Fibroblast of lung (primary cell): ENCODE results near the gene TIMP2. TPM values are rescaled to one million over a fixed set of nuclear protein-coding genes. Genes with fewer than 3 reads are reported as not detected.

Experiments
- DNase-seq, 2 donors: peaks; one replicate each; pipeline versions ENCODE4 v3.0.0 to v3.0.0-alpha.2; 2010; ENCODE audit warnings: low read depth in 2 of 2
- H2AFZ ChIP-seq: 2 replicates; pipeline ENCODE4 v1.5.1; 2012; ENCODE audit warnings: low read length, control low read depth, inconsistent platforms
- H3K27ac ChIP-seq: 2 replicates; pipeline ENCODE4 v1.5.1; 2011; ENCODE audit warnings: low read length, control low read depth; ENCODE audit not compliant: insufficient read depth
- H3K27me3 ChIP-seq: 2 replicates; pipeline ENCODE4 v1.5.1; 2011; ENCODE audit warnings: mild to moderate bottlenecking, low read length; ENCODE audit not compliant: control insufficient read depth, insufficient read depth
- H3K36me3 ChIP-seq: 2 replicates; pipeline ENCODE4 v1.5.1; 2011; ENCODE audit warnings: low read length; ENCODE audit not compliant: control insufficient read depth, insufficient read depth
- H3K4me1 ChIP-seq: 2 replicates; pipeline ENCODE4 v1.5.1; 2011; ENCODE audit warnings: low read length; ENCODE audit not compliant: control insufficient read depth, insufficient read depth; ENCODE audit errors: extremely low read depth
- H3K4me2 ChIP-seq: 2 replicates; pipeline ENCODE4 v1.5.1; 2011; ENCODE audit warnings: low read length, control low read depth; ENCODE audit not compliant: insufficient read depth; ENCODE audit errors: extremely low read depth
- H3K4me3 ChIP-seq, 4 experiments: fragments of 200-600 bp in 1 of 4; sonication (generic) in 1 of 4; replicated peaks in 1 of 4; 2 replicates each; pipeline ENCODE4 v1.5.1; 2011 to 2016; ENCODE audit warnings: low read length in 4 of 4, low read depth in 3 of 4, mild to moderate bottlenecking in 3 of 4, control low read depth in 2 of 4, inconsistent platforms in 1 of 4, mixed read lengths in 1 of 4; ENCODE audit not compliant: insufficient read depth in 1 of 4; ENCODE audit errors: control extremely low read depth in 1 of 4
- H3K79me2 ChIP-seq: 2 replicates; pipeline ENCODE4 v1.5.1; 2012; ENCODE audit warnings: mild to moderate bottlenecking, low read length, inconsistent platforms; ENCODE audit not compliant: control insufficient read depth, insufficient read depth
- H3K9ac ChIP-seq: 2 replicates; pipeline ENCODE4 v1.5.1; 2011; ENCODE audit warnings: mild to moderate bottlenecking, low read length, control low read depth; ENCODE audit not compliant: insufficient read depth
- H3K9me3 ChIP-seq: 2 replicates; pipeline ENCODE4 v1.5.1; 2012; ENCODE audit warnings: low read depth, low read length; ENCODE audit not compliant: control insufficient read depth, insufficient read depth
- H4K20me1 ChIP-seq: 2 replicates; pipeline ENCODE4 v1.5.1; 2011; ENCODE audit warnings: low read length; ENCODE audit not compliant: control insufficient read depth, insufficient read depth; ENCODE audit errors: extremely low read depth
- EZH2 ChIP-seq: IDR thresholded peaks from 2 replicates; pipeline ENCODE4 v1.5.1; 2012; ENCODE audit warnings: low read length, control low read depth, mild to moderate bottlenecking; ENCODE audit errors: missing control alignments
- polyA plus RNA-seq, 2 donors: library from polyadenylated mRNA; depleted of rRNA in 1 of 2; stranded (reverse) in 1 of 2; unstranded in 1 of 2; fragments of >200 nt; gene quantifications; 2 replicates each; pipeline ENCODE4 v1.2.1, GENCODE V29; 2011 to 2012; ENCODE audit warnings: missing spikeins in 1 of 2
- total RNA-seq: library from RNA; depleted of rRNA; stranded (reverse); fragments of >200 nt; gene quantifications from 2 replicates; pipeline ENCODE4 v1.2.1, GENCODE V29; 2014
- TF ChIP-seq, protein P1 (sequence below), 2 donors: IDR thresholded peaks in 1 of 2; conservative IDR thresholded peaks in 1 of 2; 1 replicate in 1 of 2; 2 replicates in 1 of 2; pipeline ENCODE4 v1.5.1; 2011 to 2012; ENCODE audit warnings: low read length in 2 of 2, control low read depth in 1 of 2, inconsistent platforms in 1 of 2, low read depth in 1 of 2, mild to moderate bottlenecking in 1 of 2

The TIMP2 gene
- total and polyA plus RNA-seq, 2 donors (not counting 1 experiment from before 2014, with no cell fraction given), result 155 to 745 TPM

- Histone ChIP-seq H3K36me3 (peaks cover 37% of the 10 kb centered on the region), H3K27ac (no peak overlapping the region), H3K9ac (no peak overlapping the region), H3K79me2 (peaks cover 20% of the 10 kb centered on the region), H3K4me2 (no peak overlapping the region), H3K4me3 (no peak overlapping the region), H3K4me1 (no peaks in the 10 kb centered on the region), H3K27me3 (no peaks in the 10 kb centered on the region), H2AFZ (no peak overlapping the region), H3K9me3 (no peaks in the 10 kb centered on the region), H4K20me1 (no peaks in the 10 kb centered on the region)
- TF ChIP-seq, protein P1, sequence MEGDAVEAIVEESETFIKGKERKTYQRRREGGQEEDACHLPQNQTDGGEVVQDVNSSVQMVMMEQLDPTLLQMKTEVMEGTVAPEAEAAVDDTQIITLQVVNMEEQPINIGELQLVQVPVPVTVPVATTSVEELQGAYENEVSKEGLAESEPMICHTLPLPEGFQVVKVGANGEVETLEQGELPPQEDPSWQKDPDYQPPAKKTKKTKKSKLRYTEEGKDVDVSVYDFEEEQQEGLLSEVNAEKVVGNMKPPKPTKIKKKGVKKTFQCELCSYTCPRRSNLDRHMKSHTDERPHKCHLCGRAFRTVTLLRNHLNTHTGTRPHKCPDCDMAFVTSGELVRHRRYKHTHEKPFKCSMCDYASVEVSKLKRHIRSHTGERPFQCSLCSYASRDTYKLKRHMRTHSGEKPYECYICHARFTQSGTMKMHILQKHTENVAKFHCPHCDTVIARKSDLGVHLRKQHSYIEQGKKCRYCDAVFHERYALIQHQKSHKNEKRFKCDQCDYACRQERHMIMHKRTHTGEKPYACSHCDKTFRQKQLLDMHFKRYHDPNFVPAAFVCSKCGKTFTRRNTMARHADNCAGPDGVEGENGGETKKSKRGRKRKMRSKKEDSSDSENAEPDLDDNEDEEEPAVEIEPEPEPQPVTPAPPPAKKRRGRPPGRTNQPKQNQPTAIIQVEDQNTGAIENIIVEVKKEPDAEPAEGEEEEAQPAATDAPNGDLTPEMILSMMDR (conservative IDR thresholded peaks at IDR 0.05 in 1 of 2, IDR thresholded peaks at IDR 0.05 in 1 of 2; ENCODE audit: low read depth in 1 of 2, low read length in 2 of 2), result peak; percentile 41 to 58
- TF ChIP-seq EZH2, result no peak
- peak; percentile 56 to 66 for DNase-seq
These were observed 96.6 kb downstream of the TIMP2 start for GRCh38 chr17:78828470-78829185.

GRCh38 chr17:78826836-78827509, 98.2 kb downstream of the TIMP2 start:
- H3K79me2 ChIP-seq, result peaks cover 17% of the 10 kb centered on the region
- no peak for DNase-seq

GRCh38 chr17:78826421-78826820, 98.8 kb downstream of the TIMP2 start:
- Histone ChIP-seq H2AFZ (no peak overlapping the region), H3K27ac (peak overlapping the region; percentile 14), H3K27me3 (no peaks in the 10 kb centered on the region), H3K9me3 (no peaks in the 10 kb centered on the region), H3K4me3 (no peak overlapping the region), H3K9ac (no peak overlapping the region), H3K4me2 (no peak overlapping the region), H4K20me1 (no peaks in the 10 kb centered on the region), H3K4me1 (peaks cover 8% of the 10 kb centered on the region), H3K36me3 (peaks cover 37% of the 10 kb centered on the region), H3K79me2 (peaks cover 19% of the 10 kb centered on the region)
- TF ChIP-seq, protein P1 (conservative IDR thresholded peaks at IDR 0.05 in 1 of 2, IDR thresholded peaks at IDR 0.05 in 1 of 2; ENCODE audit: low read depth in 1 of 2, low read length in 2 of 2), result no peak
- DNase-seq, result peak in 1 of 2 donors; percentile 37

More at GRCh38 chr17:78826836-78827509, 98.2 kb downstream of the TIMP2 start:
- Histone ChIP-seq H2AFZ (no peak overlapping the region), H3K27me3 (no peaks in the 10 kb centered on the region), H3K27ac (no peak overlapping the region), H3K4me2 (no peak overlapping the region), H3K9me3 (no peaks in the 10 kb centered on the region), H4K20me1 (no peaks in the 10 kb centered on the region), H3K9ac (no peak overlapping the region), H3K4me1 (peaks cover 8% of the 10 kb centered on the region), H3K4me3 (no peak overlapping the region), H3K36me3 (peaks cover 33% of the 10 kb centered on the region)
- no peak for TF ChIP-seq EZH2
- TF ChIP-seq, protein P1 (conservative IDR thresholded peaks at IDR 0.05 in 1 of 2, IDR thresholded peaks at IDR 0.05 in 1 of 2; ENCODE audit: low read depth in 1 of 2, low read length in 2 of 2), result no peak
